AML-193 (cell line): ENCODE data around the gene TTLL12.
"Not testable (repeated sequence)": the region's sequence is repeated elsewhere in the genome, so short reads cannot be mapped to it uniquely, and the experiment has no call there.

ENCODE experiments used
- DNase-seq, 2 experiments: peaks; one replicate each; lab custom pipeline; 2025; lab: John Stamatoyannopoulos, UW

TTLL12 gene

DNA sequence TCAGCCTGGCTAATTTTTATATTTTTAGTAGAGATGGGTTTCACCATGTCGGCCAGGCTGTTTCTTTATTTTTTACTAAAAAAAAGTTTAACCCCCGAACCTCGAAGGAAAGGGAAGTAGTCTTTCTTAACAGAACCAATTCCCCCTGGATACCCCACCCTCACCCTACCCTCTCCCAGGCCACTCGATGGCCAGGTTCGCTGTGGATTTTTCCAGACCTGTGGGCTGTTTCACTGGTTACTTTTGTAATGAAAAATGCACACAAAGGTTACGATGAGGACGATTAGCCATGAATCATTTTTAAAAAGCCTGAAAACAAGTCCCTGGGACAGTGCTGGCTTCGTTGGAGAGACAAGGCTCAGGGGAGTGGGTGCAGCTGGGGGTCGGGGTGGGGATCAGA, 33.0 kb downstream of the TTLL12 start:
- DNase-seq = no peak

DNA sequence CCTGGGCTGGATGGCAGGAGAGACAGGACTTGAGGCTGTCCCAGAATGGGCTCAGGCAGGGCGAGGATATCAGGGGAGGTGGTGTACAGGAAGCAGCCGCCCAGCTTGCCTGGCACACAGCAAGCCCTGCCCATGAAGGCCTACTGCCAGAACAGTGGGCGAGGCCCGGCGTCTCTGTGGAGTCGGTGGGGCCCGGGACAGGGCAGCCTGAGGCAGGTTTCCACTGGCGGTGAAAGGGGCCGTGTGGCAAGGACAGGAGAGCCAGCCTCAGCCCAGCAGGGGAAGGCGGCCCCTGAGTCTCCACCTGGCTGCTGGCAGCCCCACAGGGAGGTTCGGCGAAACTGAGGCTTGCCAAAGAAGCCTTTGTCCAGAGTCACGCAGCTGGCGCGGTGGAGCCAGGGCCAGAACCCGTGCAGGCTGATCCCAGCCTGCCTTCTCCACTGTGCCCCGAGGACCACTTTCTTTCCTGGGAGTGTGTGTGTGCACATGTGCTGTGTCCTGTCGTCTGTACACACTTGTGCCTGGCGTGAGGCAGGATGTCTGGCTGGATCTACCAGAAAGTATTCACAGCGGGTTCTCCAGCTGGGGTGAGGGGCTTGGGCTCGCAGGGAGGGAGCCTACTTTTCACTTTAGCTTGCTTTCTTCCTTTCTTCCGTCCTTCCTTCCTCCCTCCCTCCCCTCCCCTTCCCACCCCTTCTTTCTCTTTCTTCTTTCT, 34.4 kb downstream of the TTLL12 start:
- DNase-seq = peak; percentile 36 to 41

- DNase-seq = no peak
Measured at GRCh38 chr22:43152003-43152356, 35.0 kb downstream of the TTLL12 start.

DNA sequence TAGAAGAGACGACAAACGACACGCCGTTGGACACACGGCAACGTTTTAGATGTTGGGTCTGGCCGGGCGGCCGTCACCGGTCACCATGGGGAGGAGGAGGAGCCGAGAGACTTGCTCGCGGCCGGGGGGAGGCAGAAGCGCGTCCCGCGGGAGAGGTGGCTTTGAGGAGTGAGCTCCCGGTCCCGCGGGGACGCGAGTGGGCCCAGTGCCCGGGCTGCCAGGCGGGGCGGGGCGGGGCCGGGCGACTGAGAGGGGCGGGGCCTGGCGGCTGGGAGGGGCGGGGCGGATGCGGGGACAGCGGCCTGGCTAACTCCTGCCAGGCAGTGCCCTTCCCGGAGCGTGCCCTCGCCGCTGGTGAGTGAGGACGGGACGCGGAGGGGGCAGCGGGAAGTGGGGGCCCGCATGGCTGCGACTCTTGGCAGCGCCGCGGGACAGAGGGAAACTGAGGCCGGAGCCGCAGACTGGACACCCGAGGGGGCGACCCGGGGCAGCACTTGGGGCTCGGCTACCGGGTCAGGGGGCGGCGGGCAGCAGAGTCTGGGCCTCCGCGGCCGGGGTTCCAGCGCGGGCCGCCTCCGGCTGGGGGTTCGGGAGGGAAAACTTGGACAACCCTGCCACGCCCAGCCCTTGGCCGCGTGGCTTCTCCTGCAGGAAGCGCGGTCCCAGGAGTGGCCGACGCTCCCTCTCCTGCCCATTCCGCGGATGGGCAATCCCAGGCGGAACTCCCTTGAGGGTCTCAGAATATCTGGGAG, 35.5 kb downstream of the TTLL12 start, which contains the start of gene TSPO:
Gene TSPO (plus strand): TSS at position 309 of the 752 bp plus-strand sequence. CDS start 7,680 bp downstream, outside the sequence.
- peak; percentile 21 to 45 for DNase-seq

DNA sequence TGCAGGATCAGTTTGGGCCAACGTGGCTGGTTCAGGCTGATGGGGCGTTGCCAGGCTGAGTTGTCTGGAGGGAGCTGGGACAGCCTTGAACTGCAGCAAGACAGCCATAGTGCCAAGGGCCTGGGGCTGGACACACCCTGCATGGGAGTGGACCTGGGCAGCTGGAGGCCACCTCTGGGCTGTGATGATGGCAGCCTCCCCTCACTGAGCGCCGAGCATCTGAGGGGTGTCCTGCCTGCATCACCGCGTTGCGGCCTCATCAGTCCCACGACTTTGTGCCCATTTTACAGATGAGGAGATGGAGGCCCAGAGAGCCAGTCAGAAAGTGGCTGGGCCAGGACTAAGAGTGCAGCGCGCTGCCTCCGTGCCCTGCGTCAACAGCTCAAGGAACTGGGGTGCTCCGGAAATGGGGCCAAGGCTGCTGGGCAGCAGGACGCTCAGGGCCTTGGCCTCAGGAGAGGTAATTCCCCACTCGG, 36.2 kb downstream of the TTLL12 start:
- no peak for DNase-seq

- no peak for DNase-seq
Measured at GRCh38 chr22:43148581-43148980, 38.4 kb downstream of the TTLL12 start.

DNA sequence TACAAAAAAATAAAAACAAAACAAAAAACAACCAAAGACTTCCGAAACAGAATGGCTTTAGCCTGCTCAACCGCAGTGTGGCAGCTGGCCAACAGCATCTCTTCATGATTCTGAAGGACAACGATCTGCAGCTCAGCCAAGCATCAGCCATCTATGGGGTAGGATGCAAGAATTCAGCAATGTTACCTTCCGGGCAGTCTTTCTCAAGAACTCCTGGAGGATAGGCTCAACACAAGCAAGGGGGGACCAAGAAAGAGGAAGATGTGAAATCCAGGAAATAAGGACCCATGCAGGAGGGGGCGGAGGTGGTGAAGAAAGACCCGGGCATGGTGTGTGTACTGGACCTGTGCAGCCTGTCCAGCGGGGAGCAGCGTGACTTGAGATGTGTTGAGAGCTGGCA, 39.1 kb downstream of the TTLL12 start:
- peak; percentile 81 to 91 for DNase-seq

- peak; percentile 55 to 64 for DNase-seq
Measured at GRCh38 chr22:43146332-43146731, 40.6 kb downstream of the TTLL12 start.

DNA sequence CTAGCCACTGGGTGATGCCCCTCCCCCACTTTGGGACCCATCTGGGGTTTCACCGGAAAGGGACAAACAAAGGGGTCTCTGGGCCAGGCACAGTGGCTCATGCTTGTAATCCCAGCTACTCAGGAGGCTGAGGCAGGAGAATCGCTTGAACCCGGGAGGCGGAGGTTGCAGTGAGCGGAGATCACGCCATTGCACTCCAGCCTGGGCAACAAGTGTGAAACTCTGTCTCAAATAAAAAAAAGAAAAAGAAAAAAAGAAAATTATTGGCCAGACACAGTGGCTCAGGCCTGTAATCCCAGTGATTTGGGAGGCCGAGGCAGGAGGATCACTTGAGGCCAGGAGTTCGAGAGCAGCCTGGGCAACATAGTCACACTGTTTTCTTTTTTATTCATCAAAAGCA, 41.6 kb downstream of the TTLL12 start:
- DNase-seq = not testable (repeated sequence)

DNA sequence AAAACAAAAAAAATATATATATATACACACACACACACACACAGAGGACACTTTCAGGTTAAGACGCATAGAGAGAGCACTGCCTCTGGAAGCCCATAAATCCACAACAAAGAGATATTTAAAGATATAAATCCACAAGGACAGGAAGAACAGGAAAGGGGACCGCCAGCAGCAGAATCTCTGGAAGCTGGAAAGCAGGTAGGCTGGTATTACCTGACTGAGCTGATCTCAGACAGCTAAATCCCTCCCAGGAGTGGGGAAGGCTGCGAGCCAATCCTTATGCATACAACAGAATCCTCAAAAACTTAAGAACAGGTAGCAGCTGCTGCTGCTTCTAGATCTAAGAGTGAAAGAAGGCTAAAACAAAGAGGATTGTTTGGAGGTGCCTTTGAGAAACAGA, 42.0 kb downstream of the TTLL12 start:
- no peak for DNase-seq

GRCh38 chr22:43142880-43143562, 43.9 kb downstream of the TTLL12 start, which contains the start of gene MCAT:
MCAT (minus strand) TSS chr22:43143398; CDS start chr22:43143348, 50 bp downstream.
- DNase-seq = peak; percentile 57 to 66

DNA sequence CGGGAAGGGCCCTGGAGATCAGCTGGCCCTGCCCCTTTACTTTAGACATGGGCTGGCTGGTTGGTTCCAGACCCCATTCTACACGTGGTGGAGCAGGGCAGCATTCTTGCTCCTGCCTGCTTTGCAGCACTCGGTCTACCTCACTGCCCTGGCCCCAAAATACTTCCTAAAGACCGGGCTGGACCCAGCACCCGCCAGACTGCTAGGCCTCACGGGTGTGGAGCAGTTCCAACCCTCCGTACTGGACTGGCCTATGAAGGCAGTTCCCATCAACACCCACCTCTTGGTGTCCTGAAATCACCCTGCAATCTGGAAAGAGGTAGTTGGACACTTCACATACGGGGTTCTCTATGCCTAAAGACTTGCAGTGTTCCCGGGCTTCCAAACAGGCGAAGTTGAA, 50.1 kb downstream of the TTLL12 start:
- DNase-seq = no peak

GRCh38 chr22:43136255-43136654, 50.7 kb downstream of the TTLL12 start:
- no peak for DNase-seq

DNA sequence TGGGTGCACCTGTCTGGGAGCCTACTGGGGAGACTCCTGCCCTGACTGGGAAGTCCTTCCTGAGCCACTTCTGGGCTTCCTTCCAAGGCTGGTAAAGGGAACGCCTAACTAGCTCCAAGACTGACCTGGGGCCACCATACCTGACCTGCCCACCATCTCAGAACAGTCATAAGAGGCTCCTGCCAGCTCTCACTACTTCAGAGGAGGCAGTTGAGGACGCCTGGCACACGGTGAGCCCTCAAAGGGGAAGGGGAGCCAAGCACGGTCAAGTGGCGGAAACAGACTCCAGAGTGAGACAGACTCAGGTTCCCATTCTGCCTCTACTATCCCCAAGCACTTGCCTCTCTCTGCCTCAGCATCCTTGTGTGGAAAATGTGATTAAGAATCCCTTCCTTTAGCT, 51.4 kb downstream of the TTLL12 start:
- DNase-seq = no peak

GRCh38 chr22:43134553-43134952, 52.4 kb downstream of the TTLL12 start:
- no peak for DNase-seq

GRCh38 chr22:43133401-43133800, 53.5 kb downstream of the TTLL12 start:
- DNase-seq = no peak

DNA sequence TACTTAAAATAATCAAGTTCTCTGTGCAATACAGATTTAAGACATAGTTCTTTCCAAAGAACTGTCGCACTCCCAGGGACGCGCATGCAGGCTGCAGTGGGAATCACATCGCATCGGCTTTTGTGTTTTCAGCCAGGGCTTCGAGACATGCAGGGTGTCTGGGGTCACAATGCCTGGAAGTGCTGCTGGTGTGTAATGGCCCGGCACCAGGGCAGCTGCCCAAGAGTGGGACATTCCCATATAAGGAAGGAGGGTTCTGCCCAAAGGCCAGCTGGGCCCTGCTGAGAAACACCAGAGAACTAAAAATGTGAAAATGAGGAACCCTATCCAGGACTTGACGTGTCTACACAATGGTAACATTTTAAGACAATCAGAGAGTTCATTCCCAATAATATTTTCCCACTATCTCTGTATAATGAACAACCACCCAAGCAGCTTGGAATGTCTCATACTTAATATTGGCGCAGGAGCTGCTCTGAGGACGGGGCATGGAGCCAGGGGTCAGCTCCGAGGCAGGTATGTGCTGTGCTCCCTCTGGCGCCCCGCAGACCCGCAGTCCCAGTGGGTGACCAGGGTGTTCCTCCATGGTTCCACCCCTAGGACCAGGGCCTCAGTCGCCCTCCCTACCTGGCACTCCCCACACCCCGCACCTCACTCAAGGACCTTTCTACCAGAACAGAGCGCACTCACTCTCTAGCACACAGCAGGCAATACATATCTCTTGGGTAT, 55.0 kb downstream of the TTLL12 start:
- no peak for DNase-seq

DNA sequence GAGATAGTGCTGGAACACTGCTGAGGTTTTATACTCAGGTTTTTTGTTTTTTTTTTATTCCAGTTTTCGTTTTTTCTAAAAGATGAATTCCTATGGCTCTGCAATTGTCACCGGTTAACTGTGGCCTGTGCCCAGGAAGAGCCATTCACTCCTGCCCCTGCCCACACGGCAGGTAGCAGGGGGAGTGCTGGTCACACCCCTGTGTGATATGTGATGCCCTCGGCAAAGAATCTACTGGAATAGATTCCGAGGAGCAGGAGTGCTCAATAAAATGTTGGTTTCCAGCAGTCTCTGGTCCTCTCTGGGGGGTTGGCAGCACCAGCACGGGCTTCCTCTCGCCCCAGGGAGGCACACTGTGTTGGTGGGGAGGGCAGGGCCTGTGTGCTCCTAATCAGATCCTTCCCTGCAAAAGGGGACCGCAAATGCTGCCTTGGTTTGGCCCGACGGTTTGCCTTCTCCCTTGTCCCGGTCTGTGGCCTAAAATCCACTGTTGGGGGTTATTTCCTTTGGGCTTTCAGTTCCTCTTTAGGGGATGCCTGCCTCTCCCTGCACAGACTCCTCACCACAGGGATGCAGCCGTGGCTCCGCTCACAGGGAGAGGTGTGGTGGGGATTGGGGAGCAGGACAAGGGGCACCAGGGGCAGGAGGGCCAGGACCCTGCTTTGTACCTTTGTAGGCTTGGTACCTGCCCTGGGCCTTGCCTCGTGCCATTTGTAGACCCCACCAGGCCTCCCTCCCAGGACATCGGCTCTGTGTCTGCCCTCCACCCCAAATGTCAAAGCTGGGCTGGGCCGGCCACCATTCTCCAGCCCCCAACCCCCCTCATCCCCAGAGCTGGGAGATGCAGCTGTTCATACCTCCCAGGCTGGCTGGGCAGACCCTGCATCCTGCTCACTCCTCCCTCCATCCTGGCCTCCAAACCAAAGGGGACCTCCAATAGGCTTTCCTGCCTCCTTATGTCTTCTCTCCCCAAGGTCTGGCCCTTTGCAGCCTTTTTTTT, 57.2 kb downstream of the TTLL12 start:
- DNase-seq = no peak

GRCh38 chr22:43128928-43129424, 58.0 kb downstream of the TTLL12 start:
- DNase-seq = no peak

DNA sequence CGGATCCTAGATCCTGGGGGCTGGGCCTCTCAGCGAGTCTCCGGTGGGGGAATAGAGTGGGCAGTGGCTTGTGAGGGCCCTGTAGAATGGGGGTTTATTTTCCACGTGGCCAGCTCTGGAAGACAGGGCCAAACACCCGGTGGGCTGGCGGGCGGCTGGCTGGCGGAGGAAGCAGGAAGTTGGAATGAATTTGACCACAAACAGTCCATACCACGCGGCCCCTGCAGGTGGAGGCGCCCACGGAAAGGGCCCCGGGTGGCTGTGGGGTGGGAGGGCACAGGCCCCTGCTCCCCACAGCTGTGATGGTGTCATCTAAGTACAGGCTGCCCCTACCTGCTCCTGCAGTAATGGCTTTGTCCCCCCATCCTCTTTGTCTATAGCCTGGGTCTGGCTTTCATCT, 58.8 kb downstream of the TTLL12 start:
- no peak for DNase-seq
